GM21526 (cell line): ENCODE measurements around the gene SPTB.

Experiments used
- ATAC-seq: cut with Tn5 transposase; IDR thresholded peaks from one replicate; pipeline ENCODE4 v1.9.1; 2021; ENCODE audit warnings: moderate library complexity; ENCODE audit not compliant: unreplicated experiment, low FRiP score

The SPTB gene

GRCh38 chr14:64702493-64703394 lies 177.0 kb downstream of the SPTB start:
- ATAC-seq = no peak

GRCh38 chr14:64701660-64702059 lies 178.0 kb downstream of the SPTB start:
- no peak for ATAC-seq

GRCh38 chr14:64700894-64701293 lies 178.8 kb downstream of the SPTB start:
- no peak for ATAC-seq

GRCh38 chr14:64700290-64700689 lies 179.4 kb downstream of the SPTB start:
- ATAC-seq = no peak

- no peak for ATAC-seq
Measured at GRCh38 chr14:64698903-64699302, 180.8 kb downstream of the SPTB start.

- ATAC-seq = no peak
Measured at GRCh38 chr14:64696355-64696857, 183.3 kb downstream of the SPTB start.
